ENCODE data around the gene ATAD1. TPM values are rescaled to one million over a fixed set of nuclear protein-coding genes. Genes with fewer than 3 reads are reported as not detected.
A peak's percentile ranks its signal among the peaks of the same experiment; 100 is the strongest.
"Not testable (repeated sequence)": the region's sequence is repeated elsewhere in the genome, so short reads cannot be mapped to it uniquely, and the experiment has no call there.

Gene ATAD1
- total RNA-seq, 1 experiment from 2014 or later, result 41.6 TPM

DNA sequence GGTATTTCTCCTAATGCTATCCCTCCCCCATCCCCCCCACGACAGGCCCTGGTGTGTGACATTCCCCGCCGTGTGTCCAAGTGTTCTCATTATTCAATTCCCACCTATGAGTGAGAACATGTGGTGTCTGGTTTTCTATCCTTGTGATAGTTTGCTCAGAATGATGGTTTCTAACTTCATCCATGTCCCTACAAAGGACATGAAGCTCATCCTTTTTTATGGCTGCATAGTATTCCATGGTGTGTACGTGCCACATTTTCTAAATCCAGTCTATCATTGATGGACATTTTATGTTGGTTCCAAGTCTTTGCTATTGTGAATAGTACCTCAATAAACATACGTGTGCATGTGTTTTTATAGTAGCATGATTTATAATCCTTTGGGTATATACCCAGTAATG lies 37.2 kb upstream of the ATAD1 start:
- not testable (repeated sequence) for H2AFZ ChIP-seq (ENCODE audit: low read length); H3K27ac ChIP-seq (ENCODE audit: low read length); H4K20me1 ChIP-seq (ENCODE audit: insufficient read depth, low read depth, low read length); H3K9ac ChIP-seq (ENCODE audit: low read length); H3K4me2 ChIP-seq (ENCODE audit: low read depth, low read length, poor library complexity, severe bottlenecking); H3K36me3 ChIP-seq (ENCODE audit: insufficient read depth, low read length); H3K9me2 ChIP-seq (replicated peaks; ENCODE audit: insufficient read depth, low read length); H3K4me1 ChIP-seq (ENCODE audit: low read length); H3K27me3 ChIP-seq (ENCODE audit: low read length); H3K4me3 ChIP-seq (ENCODE audit: low read length); H3K9me3 ChIP-seq (ENCODE audit: low read length); DNase-seq; H3K79me2 ChIP-seq (ENCODE audit: low read length)

DNA sequence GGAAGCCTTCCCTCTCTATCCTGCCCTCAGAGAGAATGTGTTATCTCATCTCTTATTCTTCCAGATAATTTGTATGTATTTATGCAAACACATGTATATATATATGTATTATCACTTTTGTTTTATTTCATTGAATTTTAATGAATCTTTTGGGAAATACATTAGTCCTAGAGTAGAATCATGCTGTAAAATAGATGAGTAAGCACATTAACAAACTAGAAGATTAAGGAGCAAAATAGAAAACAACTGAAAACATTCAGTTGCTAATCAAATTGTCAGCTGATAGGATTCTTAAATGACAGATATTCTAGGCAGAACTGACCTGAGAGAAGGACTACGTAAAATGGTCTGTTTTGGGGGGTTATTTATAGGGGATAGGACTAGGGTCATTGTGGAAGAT lies 34.1 kb upstream of the ATAD1 start:
- Histone ChIP-seq H3K79me2 (ENCODE audit: low read length) (no peaks in the 10 kb centered on the region), H3K4me1 (ENCODE audit: low read length) (peaks cover 9% of the 10 kb centered on the region), H4K20me1 (ENCODE audit: insufficient read depth, low read depth, low read length) (no peaks in the 10 kb centered on the region), H3K36me3 (ENCODE audit: insufficient read depth, low read length) (no peaks in the 10 kb centered on the region), H3K4me3 (ENCODE audit: low read length) (no peak overlapping the region), H2AFZ (ENCODE audit: low read length) (no peak overlapping the region), H3K4me2 (ENCODE audit: low read depth, low read length, poor library complexity, severe bottlenecking) (no peak overlapping the region), H3K9ac (ENCODE audit: low read length) (no peak overlapping the region), H3K9me2 (replicated peaks; ENCODE audit: insufficient read depth, low read length) (no peaks in the 10 kb centered on the region), H3K27me3 (ENCODE audit: low read length) (no peaks in the 10 kb centered on the region), H3K27ac (ENCODE audit: low read length) (no peak overlapping the region), H3K9me3 (ENCODE audit: low read length) (no peaks in the 10 kb centered on the region)
- DNase-seq, result no peak

DNA sequence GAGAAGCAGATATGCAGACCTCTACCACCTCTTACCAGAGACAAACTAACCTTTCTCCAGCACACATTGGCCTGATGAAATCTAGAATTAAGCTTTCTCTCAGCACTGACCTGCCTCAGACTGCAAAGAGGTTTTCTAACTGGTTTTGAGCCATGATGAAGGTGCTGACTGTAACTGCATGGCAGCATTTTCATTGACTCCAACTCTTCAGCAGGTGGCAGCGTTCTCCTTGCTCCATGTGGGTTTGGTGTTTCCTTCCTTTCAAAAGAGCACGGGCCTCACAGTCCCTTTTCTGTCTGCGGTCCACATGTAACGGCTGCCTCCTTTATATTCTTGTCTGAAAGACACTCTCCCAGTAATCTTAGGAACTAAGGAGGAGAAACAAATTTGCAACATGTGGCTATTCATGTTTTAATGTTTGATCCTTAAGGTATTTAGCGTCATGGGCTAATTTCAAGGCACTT lies 32.7 kb upstream of the ATAD1 start:
- Histone ChIP-seq H3K4me1 (ENCODE audit: low read length) (peaks cover 9% of the 10 kb centered on the region), H2AFZ (ENCODE audit: low read length) (peak overlapping the region; percentile 84), H3K9ac (ENCODE audit: low read length) (peak overlapping the region; percentile 45), H3K79me2 (ENCODE audit: low read length) (no peaks in the 10 kb centered on the region), H3K9me3 (ENCODE audit: low read length) (no peaks in the 10 kb centered on the region), H3K27me3 (ENCODE audit: low read length) (no peaks in the 10 kb centered on the region), H4K20me1 (ENCODE audit: insufficient read depth, low read depth, low read length) (no peaks in the 10 kb centered on the region), H3K4me2 (ENCODE audit: low read depth, low read length, poor library complexity, severe bottlenecking) (peak overlapping the region; percentile 44), H3K4me3 (ENCODE audit: low read length) (no peak overlapping the region), H3K9me2 (replicated peaks; ENCODE audit: insufficient read depth, low read length) (no peaks in the 10 kb centered on the region), H3K36me3 (ENCODE audit: insufficient read depth, low read length) (no peaks in the 10 kb centered on the region), H3K27ac (ENCODE audit: low read length) (no peak overlapping the region)
- DNase-seq, result peak; percentile 79

DNA sequence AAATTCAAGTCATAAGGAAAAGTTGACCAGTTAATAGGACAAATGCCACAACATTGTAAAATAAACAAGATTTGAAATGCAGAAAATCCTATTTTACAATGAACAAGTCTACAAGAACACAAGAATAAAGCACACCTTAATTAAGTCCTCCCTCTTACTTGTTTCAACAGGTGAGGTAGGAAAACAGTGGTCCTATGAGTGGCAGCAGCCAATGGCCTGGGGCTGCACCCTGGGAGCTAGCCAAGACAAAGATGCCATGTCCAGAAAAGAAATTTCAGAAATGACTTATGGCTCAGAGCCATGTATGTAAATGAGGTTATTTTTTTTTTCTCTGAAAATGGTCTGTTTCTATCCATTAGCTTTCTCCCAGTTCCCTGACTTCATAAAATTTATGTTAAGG lies 31.0 kb upstream of the ATAD1 start:
- Histone ChIP-seq H4K20me1 (ENCODE audit: insufficient read depth, low read depth, low read length) (no peaks in the 10 kb centered on the region), H3K4me1 (ENCODE audit: low read length) (peaks cover 9% of the 10 kb centered on the region), H3K27ac (ENCODE audit: low read length) (no peak overlapping the region), H3K4me2 (ENCODE audit: low read depth, low read length, poor library complexity, severe bottlenecking) (no peak overlapping the region), H3K36me3 (ENCODE audit: insufficient read depth, low read length) (no peaks in the 10 kb centered on the region), H3K4me3 (ENCODE audit: low read length) (no peak overlapping the region), H3K79me2 (ENCODE audit: low read length) (no peaks in the 10 kb centered on the region), H3K9me3 (ENCODE audit: low read length) (no peaks in the 10 kb centered on the region), H3K9ac (ENCODE audit: low read length) (no peak overlapping the region), H3K9me2 (replicated peaks; ENCODE audit: insufficient read depth, low read length) (no peaks in the 10 kb centered on the region), H2AFZ (ENCODE audit: low read length) (no peak overlapping the region), H3K27me3 (ENCODE audit: low read length) (no peaks in the 10 kb centered on the region)
- no peak for DNase-seq

DNA sequence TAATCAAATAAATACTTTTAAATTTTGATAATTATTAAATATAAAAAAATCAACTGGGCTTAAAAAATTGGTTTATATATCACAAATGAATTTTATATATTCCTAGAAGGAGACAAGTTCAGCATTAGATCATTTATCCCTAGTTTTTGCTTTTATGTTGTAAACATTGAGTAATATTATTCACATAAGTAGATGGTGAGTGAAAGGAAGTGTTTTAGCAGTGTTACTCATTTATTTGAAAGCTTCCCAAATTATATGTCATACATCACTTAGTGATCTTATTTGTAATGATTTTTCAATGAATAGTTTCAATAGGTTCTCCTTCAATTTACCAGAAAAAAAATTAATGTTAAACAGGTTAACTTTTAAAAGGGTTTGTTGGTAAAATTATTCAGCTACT lies 29.5 kb upstream of the ATAD1 start:
- Histone ChIP-seq H3K9me2 (replicated peaks; ENCODE audit: insufficient read depth, low read length) (no peaks in the 10 kb centered on the region), H3K4me1 (ENCODE audit: low read length) (peaks cover 9% of the 10 kb centered on the region), H3K36me3 (ENCODE audit: insufficient read depth, low read length) (no peaks in the 10 kb centered on the region), H3K4me3 (ENCODE audit: low read length) (no peak overlapping the region), H3K27me3 (ENCODE audit: low read length) (no peaks in the 10 kb centered on the region), H3K9me3 (ENCODE audit: low read length) (no peaks in the 10 kb centered on the region), H2AFZ (ENCODE audit: low read length) (no peak overlapping the region), H3K79me2 (ENCODE audit: low read length) (no peaks in the 10 kb centered on the region), H3K9ac (ENCODE audit: low read length) (no peak overlapping the region), H3K27ac (ENCODE audit: low read length) (no peak overlapping the region), H4K20me1 (ENCODE audit: insufficient read depth, low read depth, low read length) (no peaks in the 10 kb centered on the region), H3K4me2 (ENCODE audit: low read depth, low read length, poor library complexity, severe bottlenecking) (no peak overlapping the region)
- no peak for DNase-seq

DNA sequence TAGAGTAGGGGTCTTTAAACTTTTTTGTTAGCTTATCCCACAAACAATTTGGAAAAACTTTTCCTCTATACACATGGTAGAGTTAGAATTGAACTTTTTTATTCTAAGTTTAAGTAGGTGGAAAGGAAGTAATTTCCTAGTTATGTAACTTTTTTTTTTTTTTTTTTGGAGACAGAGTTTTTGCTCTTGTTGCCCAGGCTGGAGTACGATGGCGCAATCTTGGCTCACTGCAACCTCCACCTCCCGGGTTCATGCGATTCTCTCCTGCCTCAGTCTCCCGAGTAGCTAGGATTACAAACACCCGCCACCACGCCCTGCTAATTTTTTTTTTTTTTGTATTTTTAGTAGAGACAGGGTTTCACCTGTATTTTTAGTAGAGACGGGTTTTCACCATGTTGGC lies 28.7 kb upstream of the ATAD1 start:
- not testable (repeated sequence) for H3K9me3 ChIP-seq (ENCODE audit: low read length); H4K20me1 ChIP-seq (ENCODE audit: insufficient read depth, low read depth, low read length); H3K4me2 ChIP-seq (ENCODE audit: low read depth, low read length, poor library complexity, severe bottlenecking); H3K79me2 ChIP-seq (ENCODE audit: low read length); H3K4me1 ChIP-seq (ENCODE audit: low read length); H3K27ac ChIP-seq (ENCODE audit: low read length); H3K9ac ChIP-seq (ENCODE audit: low read length); H3K9me2 ChIP-seq (replicated peaks; ENCODE audit: insufficient read depth, low read length); H3K4me3 ChIP-seq (ENCODE audit: low read length); DNase-seq; H2AFZ ChIP-seq (ENCODE audit: low read length); H3K36me3 ChIP-seq (ENCODE audit: insufficient read depth, low read length); H3K27me3 ChIP-seq (ENCODE audit: low read length)

DNA sequence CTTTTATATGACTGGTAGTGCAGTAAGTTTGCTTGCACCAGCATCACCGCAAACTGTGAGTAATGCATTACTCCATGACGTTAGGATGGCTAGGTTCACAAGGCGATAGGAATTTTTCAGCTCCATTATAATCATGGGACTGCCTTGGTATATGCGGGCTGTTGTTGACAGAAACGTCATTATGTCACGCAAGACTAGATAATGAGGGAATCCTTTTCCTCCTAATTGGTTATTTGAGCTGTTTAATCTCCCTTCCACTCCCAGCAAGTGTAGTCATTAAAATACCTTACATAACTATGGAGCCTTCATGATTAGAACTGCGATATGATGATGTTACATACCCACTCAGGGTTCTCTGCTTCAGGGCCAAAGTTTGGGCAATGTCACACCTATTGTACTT lies 28.0 kb upstream of the ATAD1 start:
- Histone ChIP-seq H3K4me3 (ENCODE audit: low read length) (no peak overlapping the region), H3K27ac (ENCODE audit: low read length) (no peak overlapping the region), H3K36me3 (ENCODE audit: insufficient read depth, low read length) (no peaks in the 10 kb centered on the region), H3K9me2 (replicated peaks; ENCODE audit: insufficient read depth, low read length) (no peaks in the 10 kb centered on the region), H2AFZ (ENCODE audit: low read length) (no peak overlapping the region), H4K20me1 (ENCODE audit: insufficient read depth, low read depth, low read length) (no peaks in the 10 kb centered on the region), H3K79me2 (ENCODE audit: low read length) (no peaks in the 10 kb centered on the region), H3K9ac (ENCODE audit: low read length) (no peak overlapping the region), H3K4me2 (ENCODE audit: low read depth, low read length, poor library complexity, severe bottlenecking) (no peak overlapping the region), H3K27me3 (ENCODE audit: low read length) (no peaks in the 10 kb centered on the region), H3K9me3 (ENCODE audit: low read length) (no peaks in the 10 kb centered on the region), H3K4me1 (ENCODE audit: low read length) (peaks cover 5% of the 10 kb centered on the region)
- DNase-seq, result no peak

DNA sequence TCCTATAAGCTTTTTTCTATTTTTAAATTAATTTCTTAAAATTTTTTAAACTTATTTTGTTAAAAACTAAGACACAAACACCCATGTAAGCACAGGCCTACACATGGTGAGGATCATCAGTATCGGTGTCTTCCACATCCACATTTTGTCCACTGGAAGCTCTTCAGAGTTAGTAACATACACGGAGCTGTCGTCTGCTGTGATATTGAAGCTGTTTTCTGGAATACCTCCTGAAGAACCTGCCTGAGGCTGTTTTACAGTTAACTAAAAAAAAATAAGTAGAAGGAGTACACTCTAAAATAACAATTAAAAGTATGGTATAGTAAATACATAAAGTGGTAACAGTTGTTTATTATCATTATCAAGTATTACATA lies 27.6 kb upstream of the ATAD1 start:
- H2AFZ ChIP-seq (ENCODE audit: low read length), result no peak overlapping the region
- H3K9me2 ChIP-seq (replicated peaks; ENCODE audit: insufficient read depth, low read length), result no peaks in the 10 kb centered on the region
- no peaks in the 10 kb centered on the region for H3K9me3 ChIP-seq (ENCODE audit: low read length)
- H3K9ac ChIP-seq (ENCODE audit: low read length), result no peak overlapping the region
- no peak overlapping the region for H3K4me3 ChIP-seq (ENCODE audit: low read length)
- no peak for DNase-seq
- no peaks in the 10 kb centered on the region for H3K27me3 ChIP-seq (ENCODE audit: low read length)
- no peak overlapping the region for H3K27ac ChIP-seq (ENCODE audit: low read length)
- H3K36me3 ChIP-seq (ENCODE audit: insufficient read depth, low read length), result no peaks in the 10 kb centered on the region
- peaks cover 2% of the 10 kb centered on the region for H3K4me1 ChIP-seq (ENCODE audit: low read length)
- H4K20me1 ChIP-seq (ENCODE audit: insufficient read depth, low read depth, low read length), result no peaks in the 10 kb centered on the region
- H3K79me2 ChIP-seq (ENCODE audit: low read length), result no peaks in the 10 kb centered on the region
- no peak overlapping the region for H3K4me2 ChIP-seq (ENCODE audit: low read depth, low read length, poor library complexity, severe bottlenecking)
